ENCODE results near the gene GOPC. TPM values are rescaled to one million over a fixed set of nuclear protein-coding genes. Genes with fewer than 3 reads are reported as not detected.

GOPC gene
- total and polyA plus RNA-seq, 2 of the 13 experiments (the other 11 are each of a cell fraction or from before 2014, with no cell fraction given): 20.9 to 41.5 TPM

GRCh38 chr6:117559299-117559698 is 43.0 kb downstream of the GOPC start:
- Histone ChIP-seq H3K27me3 (ENCODE audit: control insufficient read depth in 1 of 2, insufficient read depth in 2 of 2, low read length in 2 of 2) (no peaks in the 10 kb centered on the region), H3K9ac (ENCODE audit: insufficient read depth, low read depth, low read length) (no peak overlapping the region), H3K4me3 (replicated peaks in 1 of 3; ENCODE audit: insufficient read depth in 1 of 3, low read depth in 2 of 3, low read length in 3 of 3) (no peak overlapping the region), H3K4me2 (ENCODE audit: low read depth, low read length) (no peak overlapping the region), H3K79me2 (ENCODE audit: insufficient read depth, low read length) (no peaks in the 10 kb centered on the region), H2AFZ (ENCODE audit: low read length) (no peak overlapping the region), H3K4me1 (ENCODE audit: insufficient read depth, low read length) (peaks cover 6% of the 10 kb centered on the region; the same call in 1 of the 2 replicates), H4K20me1 (ENCODE audit: insufficient read depth, low read length) (no peaks in the 10 kb centered on the region), H3K27ac (ENCODE audit: extremely low read length, insufficient read depth, low read length) (no peak overlapping the region), H3K9me3 (ENCODE audit: low read length) (no peaks in the 10 kb centered on the region), H3K36me3 (replicated peaks in 1 of 2; ENCODE audit: control insufficient read depth in 1 of 2, insufficient read depth in 2 of 2, low read length in 2 of 2) (peaks cover 9 to 15% of the 10 kb centered on the region in 2 experiments; a peak in 4 of 5 replicates)
- BruUV-seq (replicated peaks): no TSS peak
- no peak for DNase-seq (ENCODE audit: low spot score)
- FAIRE-seq: no peak
- ATAC-seq: peak; percentile 44; the same call in 2 of the 3 replicates
- intact Hi-C loops (cut with micrococcal nuclease; ENCODE audit: unreplicated experiment) (no loop called here), in situ Hi-C loops (cut with HindIII; ENCODE audit: extremely low pct_ligation_motif_present, low pct_unique_long_range_greater_than_20kb) (loop anchor here (5.0 kb wide), 1 partner anchor 107 kb away; no protein-coding TSS in a partner anchor)
- ChIA-PET CTCF (ENCODE audit: low intra/inter-chr PET ratio, low total read pairs) (interaction anchor here (4.6 kb wide), 1 partner anchor 109 kb away, joined by 59 read pairs; no protein-coding TSS in a partner anchor), POLR2A (interaction anchor here (1.5 to 2.9 kb wide), 3 partner anchors 43 to 81 kb away, joined by 4 to 11 read pairs (median 4); partner anchors contain the start of gene GOPC)
- TF ChIP-seq ZNF205 (CRISPR knock-in tag; IDR thresholded peaks at IDR 0.05) (no peak), NBN (conservative IDR thresholded peaks at IDR 0.05) (no peak), ZNF562 (CRISPR knock-in tag; IDR thresholded peaks at IDR 0.05; ENCODE audit: borderline replicate concordance) (no peak), KAT8 (CRISPR knock-in tag; IDR thresholded peaks at IDR 0.05) (no peak), AHR (CRISPR knock-in tag; IDR thresholded peaks at IDR 0.05) (no peak), SATB2 (CRISPR knock-in tag; IDR thresholded peaks at IDR 0.05) (no peak), CSRNP1 (CRISPR knock-in tag; IDR thresholded peaks at IDR 0.05) (no peak), NCOA1 (CRISPR knock-in tag; IDR thresholded peaks at IDR 0.05) (no peak), ZMYM2 (CRISPR knock-in tag; IDR thresholded peaks at IDR 0.05) (no peak)
- TF ChIP-seq, protein P1, sequence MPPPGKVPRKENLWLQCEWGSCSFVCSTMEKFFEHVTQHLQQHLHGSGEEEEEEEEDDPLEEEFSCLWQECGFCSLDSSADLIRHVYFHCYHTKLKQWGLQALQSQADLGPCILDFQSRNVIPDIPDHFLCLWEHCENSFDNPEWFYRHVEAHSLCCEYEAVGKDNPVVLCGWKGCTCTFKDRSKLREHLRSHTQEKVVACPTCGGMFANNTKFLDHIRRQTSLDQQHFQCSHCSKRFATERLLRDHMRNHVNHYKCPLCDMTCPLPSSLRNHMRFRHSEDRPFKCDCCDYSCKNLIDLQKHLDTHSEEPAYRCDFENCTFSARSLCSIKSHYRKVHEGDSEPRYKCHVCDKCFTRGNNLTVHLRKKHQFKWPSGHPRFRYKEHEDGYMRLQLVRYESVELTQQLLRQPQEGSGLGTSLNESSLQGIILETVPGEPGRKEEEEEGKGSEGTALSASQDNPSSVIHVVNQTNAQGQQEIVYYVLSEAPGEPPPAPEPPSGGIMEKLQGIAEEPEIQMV (CRISPR knock-in tag; IDR thresholded peaks at IDR 0.05; ENCODE audit: low read depth): no peak
- 89% methylated on average over 4 of the region's 4 CpGs for WGBS (ENCODE audit: low lambda C conversion rate)
